Measurements from ENCODE around the gene MFSD8. TPM values are rescaled to one million over a fixed set of nuclear protein-coding genes. Genes with fewer than 3 reads are reported as not detected.

The MFSD8 gene, protein sequence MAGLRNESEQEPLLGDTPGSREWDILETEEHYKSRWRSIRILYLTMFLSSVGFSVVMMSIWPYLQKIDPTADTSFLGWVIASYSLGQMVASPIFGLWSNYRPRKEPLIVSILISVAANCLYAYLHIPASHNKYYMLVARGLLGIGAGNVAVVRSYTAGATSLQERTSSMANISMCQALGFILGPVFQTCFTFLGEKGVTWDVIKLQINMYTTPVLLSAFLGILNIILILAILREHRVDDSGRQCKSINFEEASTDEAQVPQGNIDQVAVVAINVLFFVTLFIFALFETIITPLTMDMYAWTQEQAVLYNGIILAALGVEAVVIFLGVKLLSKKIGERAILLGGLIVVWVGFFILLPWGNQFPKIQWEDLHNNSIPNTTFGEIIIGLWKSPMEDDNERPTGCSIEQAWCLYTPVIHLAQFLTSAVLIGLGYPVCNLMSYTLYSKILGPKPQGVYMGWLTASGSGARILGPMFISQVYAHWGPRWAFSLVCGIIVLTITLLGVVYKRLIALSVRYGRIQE
- total RNA-seq (2022) (24.3 and 27.9 TPM in 2 replicates), Bru-seq, nascent RNA (percentile 79 among the genes with signal in this experiment), BruChase-seq, experiment 1, labeled RNA remaining after a 2-hour chase (percentile 84 among the genes with signal in this experiment), BruChase-seq, experiment 2, labeled RNA remaining after a 6-hour chase (percentile 74 among the genes with signal in this experiment)
- long read RNA-seq, full-length matches to known transcripts = 37 of 55 reads
- long read RNA-seq, partial matches to known transcripts = 6 of 55 reads
- long read RNA-seq, other reads (novel, unspliced or antisense) = 12 of 55 reads

GRCh38 chr4:127965062-127965802 is at the start of gene MFSD8, which contains the start of gene ABHD18:
Gene MFSD8, minus strand, starts transcription at chr4:127965173. Its CDS starts 40 bp downstream, at chr4:127965133.
Gene ABHD18, plus strand, starts transcription at chr4:127965406. Its CDS starts 17,550 bp downstream, at chr4:127982956.
- H3K27ac Mint-ChIP-seq (ENCODE audit: unreplicated experiment) = peak within 1 kb of the TSS; percentile 97
- H3K9me3 ChIP-seq = no peaks in the 10 kb centered on the region
- H3K27me3 Mint-ChIP-seq (ENCODE audit: insufficient read depth, unreplicated experiment) = no peaks in the 10 kb centered on the region
- no peaks in the 10 kb centered on the region for H3K27me3 ChIP-seq (replicated peaks; ENCODE audit: control insufficient read depth, insufficient read depth, low read length)
- no peaks in the 10 kb centered on the region for H3K36me3 ChIP-seq (ENCODE audit: control insufficient read depth, insufficient read depth, low read length)
- intact Hi-C loops (cut with micrococcal nuclease; ENCODE audit: unreplicated experiment) = loop anchor here (1.0 to 10.0 kb wide), 5 partner anchors 84 to 320 kb away; partner anchors contain the start of genes HSPA4L, LARP1B and PGRMC2
- no TSS peak for BruUV-seq (replicated peaks)
- peak; percentile 99 for DNase-seq
- ChIA-PET POLR2A (interaction anchor here (0.5 to 2.2 kb wide), 6 partner anchors 58 to 847 kb away, joined by 3 to 24 read pairs (median 7); partner anchors contain the start of genes HSPA4L, LARP1B and PLK4), CTCF (interaction anchor here (0.6 to 1.7 kb wide), 8 partner anchors 60 to 1128 kb away, joined by 3 to 11 read pairs (median 3); partner anchors contain the start of genes LARP1B and SCLT1)
- no peaks in the 10 kb centered on the region for H3K4me1 Mint-ChIP-seq (ENCODE audit: low read depth, unreplicated experiment)
- peaks cover 17% of the 10 kb centered on the region for H3K36me3 Mint-ChIP-seq (ENCODE audit: insufficient read depth, unreplicated experiment)
- no peaks in the 10 kb centered on the region for H3K9me3 Mint-ChIP-seq (ENCODE audit: unreplicated experiment)
- H3K4me3 Mint-ChIP-seq (ENCODE audit: unreplicated experiment) = peak within 1 kb of the TSS; percentile 97
- H3K4me3 ChIP-seq (ENCODE audit: low read depth, low read length) = peak within 1 kb of the TSS; percentile 66
- TF ChIP-seq, protein P1, sequence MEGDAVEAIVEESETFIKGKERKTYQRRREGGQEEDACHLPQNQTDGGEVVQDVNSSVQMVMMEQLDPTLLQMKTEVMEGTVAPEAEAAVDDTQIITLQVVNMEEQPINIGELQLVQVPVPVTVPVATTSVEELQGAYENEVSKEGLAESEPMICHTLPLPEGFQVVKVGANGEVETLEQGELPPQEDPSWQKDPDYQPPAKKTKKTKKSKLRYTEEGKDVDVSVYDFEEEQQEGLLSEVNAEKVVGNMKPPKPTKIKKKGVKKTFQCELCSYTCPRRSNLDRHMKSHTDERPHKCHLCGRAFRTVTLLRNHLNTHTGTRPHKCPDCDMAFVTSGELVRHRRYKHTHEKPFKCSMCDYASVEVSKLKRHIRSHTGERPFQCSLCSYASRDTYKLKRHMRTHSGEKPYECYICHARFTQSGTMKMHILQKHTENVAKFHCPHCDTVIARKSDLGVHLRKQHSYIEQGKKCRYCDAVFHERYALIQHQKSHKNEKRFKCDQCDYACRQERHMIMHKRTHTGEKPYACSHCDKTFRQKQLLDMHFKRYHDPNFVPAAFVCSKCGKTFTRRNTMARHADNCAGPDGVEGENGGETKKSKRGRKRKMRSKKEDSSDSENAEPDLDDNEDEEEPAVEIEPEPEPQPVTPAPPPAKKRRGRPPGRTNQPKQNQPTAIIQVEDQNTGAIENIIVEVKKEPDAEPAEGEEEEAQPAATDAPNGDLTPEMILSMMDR (IDR thresholded peaks at IDR 0.05; ENCODE audit: insufficient read depth in 1 of 2, low read depth in 1 of 2, low read length in 1 of 2, severe bottlenecking in 1 of 2, unreplicated experiment in 1 of 2) = peak; percentile 34 to 44
- H3K4me1 ChIP-seq = peaks cover 4% of the 10 kb centered on the region; the same call in 1 of the 2 replicates

- H3K36me3 ChIP-seq (ENCODE audit: control insufficient read depth, insufficient read depth, low read length) = no peaks in the 10 kb centered on the region
- Mint-ChIP-seq H3K4me1 (ENCODE audit: low read depth, unreplicated experiment) (no peaks in the 10 kb centered on the region), H3K9me3 (ENCODE audit: unreplicated experiment) (no peaks in the 10 kb centered on the region), H3K27me3 (ENCODE audit: insufficient read depth, unreplicated experiment) (no peaks in the 10 kb centered on the region), H3K36me3 (ENCODE audit: insufficient read depth, unreplicated experiment) (peaks cover 14% of the 10 kb centered on the region), H3K27ac (ENCODE audit: unreplicated experiment) (no peak overlapping the region), H3K4me3 (ENCODE audit: unreplicated experiment) (no peak overlapping the region)
- intact Hi-C loops (cut with micrococcal nuclease; ENCODE audit: unreplicated experiment) = no loop called here
- no peak for DNase-seq
- no TSS peak for BruUV-seq (replicated peaks)
- TF ChIP-seq, protein P1 (IDR thresholded peaks at IDR 0.05; ENCODE audit: insufficient read depth in 1 of 2, low read depth in 1 of 2, low read length in 1 of 2, severe bottlenecking in 1 of 2, unreplicated experiment in 1 of 2) = no peak
- H3K4me3 ChIP-seq (ENCODE audit: low read depth, low read length) = no peak overlapping the region
- CTCF ChIA-PET = no interaction called here
- no peaks in the 10 kb centered on the region for H3K4me1 ChIP-seq
- no peaks in the 10 kb centered on the region for H3K27me3 ChIP-seq (replicated peaks; ENCODE audit: control insufficient read depth, insufficient read depth, low read length)
- no peaks in the 10 kb centered on the region for H3K9me3 ChIP-seq
- POLR2A ChIA-PET = no interaction called here
These were observed 44.5 kb upstream of the MFSD8 start for GRCh38 chr4:128009428-128009827.
